Activated CD8-positive, alpha-beta memory T cell treated with anti-CD3 and anti-CD28 coated beads, Interleukin-2, amount 10 ng/mL, durations not matched to agents 7 days and 5 days (primary cell): ENCODE measurements around the gene SEC16A. TPM values are rescaled to one million over a fixed set of nuclear protein-coding genes. Genes with fewer than 3 reads are reported as not detected.

Source experiments
- ATAC-seq: fragments of 150-1000 bp; cut with Tn5 transposase; one replicate; pipeline ENCODE4 v1.10.0; 2021; ENCODE audit warnings: moderate library complexity
- CTCF ChIA-PET: fragments of 350-600 bp; sonication (Branson Sonifier 250); formaldehyde crosslinking; loops from one replicate; lab custom pipeline; 2021; ENCODE audit warnings: antibody characterized with exemption; lab: Charles Lee
- DNase-seq: peaks from one replicate; pipeline ENCODE4 v3.0.0-alpha.2; 2020
- H3K27ac Mint-ChIP-seq: one replicate; pipeline ENCODE4 v1.8.0; 2021; ENCODE audit warnings: mild to moderate bottlenecking, mixed read lengths
- H3K27me3 Mint-ChIP-seq: one replicate; pipeline ENCODE4 v1.8.0; 2021; ENCODE audit warnings: mixed read lengths
- H3K36me3 Mint-ChIP-seq: one replicate; pipeline ENCODE4 v1.8.0; 2021; ENCODE audit warnings: mild to moderate bottlenecking, mixed read lengths
- H3K4me1 Mint-ChIP-seq: one replicate; pipeline ENCODE4 v1.8.0; 2021; ENCODE audit warnings: mixed read lengths
- H3K4me3 Mint-ChIP-seq: one replicate; pipeline ENCODE4 v1.8.0; 2021; ENCODE audit warnings: mild to moderate bottlenecking, moderate library complexity, mixed read lengths
- H3K9me3 Mint-ChIP-seq: one replicate; pipeline ENCODE4 v1.8.0; 2022; ENCODE audit warnings: low read depth, mixed read lengths
- total RNA-seq, 2 experiments: library from RNA; stranded (reverse); gene quantifications; one replicate each; pipeline ENCODE4 v1.2.3, GENCODE V29; 2021

Gene SEC16A
- total RNA-seq, 2 experiments from 2014 or later: 88.0 to 96.7 TPM

DNA sequence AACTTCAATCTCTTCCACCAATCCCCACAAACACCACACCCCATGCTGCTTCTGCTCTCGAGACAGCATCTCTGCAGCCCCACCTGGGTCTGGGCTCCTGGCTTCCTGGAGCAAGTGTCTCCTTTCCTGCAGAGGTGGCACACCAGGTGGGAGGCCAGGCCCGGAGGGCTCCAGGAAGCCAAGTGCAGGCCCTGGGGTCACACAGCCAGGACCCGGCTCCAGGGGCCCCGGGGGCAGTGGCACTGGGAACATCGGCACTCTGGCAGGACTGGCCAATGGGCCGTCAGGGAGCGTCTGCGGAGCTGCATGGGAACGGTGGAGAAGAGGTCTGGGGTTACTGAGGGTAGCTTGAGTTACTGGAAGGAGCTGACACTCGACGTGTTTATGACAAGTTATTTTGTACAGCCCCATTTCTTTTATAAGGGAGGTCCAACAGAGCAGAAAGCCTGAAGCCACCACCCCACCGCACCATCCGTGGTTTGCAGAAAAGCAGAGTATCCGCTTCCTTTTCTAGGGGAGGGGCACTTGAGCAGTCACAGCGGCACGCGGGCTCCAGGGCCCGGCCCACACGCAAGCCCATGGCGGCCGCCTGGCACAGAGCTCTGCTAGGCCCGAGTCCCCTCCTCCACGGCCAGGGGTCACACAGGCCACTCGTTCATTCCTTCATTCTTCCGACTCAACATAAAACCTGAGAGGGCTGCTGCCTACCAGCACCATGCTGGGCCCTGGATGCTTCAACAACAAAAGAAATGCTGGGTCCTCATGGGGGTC is 28.6 kb downstream of the SEC16A start:
- Mint-ChIP-seq H3K9me3 (no peaks in the 10 kb centered on the region), H3K36me3 (peaks cover 48% of the 10 kb centered on the region), H3K4me1 (no peaks in the 10 kb centered on the region), H3K27me3 (no peaks in the 10 kb centered on the region), H3K27ac (no peak overlapping the region), H3K4me3 (no peak overlapping the region)
- DNase-seq (no peak), ATAC-seq (no peak)
- CTCF ChIA-PET: interaction anchor here (1.3 kb wide), 1 partner anchor 13 kb away, joined by 4 read pairs; no protein-coding TSS in a partner anchor

GRCh38 chr9:136453326-136453725 is 29.5 kb downstream of the SEC16A start:
- Mint-ChIP-seq H3K27me3 (no peaks in the 10 kb centered on the region), H3K9me3 (no peaks in the 10 kb centered on the region), H3K36me3 (peaks cover 48% of the 10 kb centered on the region), H3K4me1 (no peaks in the 10 kb centered on the region), H3K4me3 (no peak overlapping the region), H3K27ac (no peak overlapping the region)
- ATAC-seq (no peak), DNase-seq (no peak)
- CTCF ChIA-PET: no interaction called here

- no peaks in the 10 kb centered on the region for H3K4me1 Mint-ChIP-seq
- H3K27me3 Mint-ChIP-seq: no peaks in the 10 kb centered on the region
- ATAC-seq: no peak
- no peaks in the 10 kb centered on the region for H3K9me3 Mint-ChIP-seq
- H3K36me3 Mint-ChIP-seq: peaks cover 51% of the 10 kb centered on the region
- no peak for DNase-seq
- no peak overlapping the region for H3K4me3 Mint-ChIP-seq
- CTCF ChIA-PET: no interaction called here
- no peak overlapping the region for H3K27ac Mint-ChIP-seq
Measured at GRCh38 chr9:136451221-136451877, 31.5 kb downstream of the SEC16A start.

DNA sequence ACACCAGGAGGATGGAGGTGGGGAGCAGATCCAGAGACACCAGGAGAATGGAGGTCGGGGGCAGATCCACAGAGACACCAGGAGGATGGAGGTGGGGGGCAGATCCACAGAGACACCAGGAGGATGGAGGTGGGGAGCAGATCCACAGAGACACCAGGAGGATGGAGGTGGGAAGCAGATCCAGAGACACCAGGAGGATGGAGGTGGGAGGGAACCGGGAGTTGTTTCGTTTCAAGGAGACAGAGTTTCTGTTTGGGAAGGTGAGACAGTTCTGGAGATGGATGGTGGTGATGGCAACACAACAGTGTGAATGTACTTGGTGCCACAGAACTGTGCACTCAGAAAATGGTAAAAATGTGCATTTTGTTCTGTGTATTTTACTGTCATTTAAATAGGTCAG is 34.2 kb downstream of the SEC16A start:
- peaks cover 49% of the 10 kb centered on the region for H3K36me3 Mint-ChIP-seq
- DNase-seq: no peak
- CTCF ChIA-PET: no interaction called here

DNA sequence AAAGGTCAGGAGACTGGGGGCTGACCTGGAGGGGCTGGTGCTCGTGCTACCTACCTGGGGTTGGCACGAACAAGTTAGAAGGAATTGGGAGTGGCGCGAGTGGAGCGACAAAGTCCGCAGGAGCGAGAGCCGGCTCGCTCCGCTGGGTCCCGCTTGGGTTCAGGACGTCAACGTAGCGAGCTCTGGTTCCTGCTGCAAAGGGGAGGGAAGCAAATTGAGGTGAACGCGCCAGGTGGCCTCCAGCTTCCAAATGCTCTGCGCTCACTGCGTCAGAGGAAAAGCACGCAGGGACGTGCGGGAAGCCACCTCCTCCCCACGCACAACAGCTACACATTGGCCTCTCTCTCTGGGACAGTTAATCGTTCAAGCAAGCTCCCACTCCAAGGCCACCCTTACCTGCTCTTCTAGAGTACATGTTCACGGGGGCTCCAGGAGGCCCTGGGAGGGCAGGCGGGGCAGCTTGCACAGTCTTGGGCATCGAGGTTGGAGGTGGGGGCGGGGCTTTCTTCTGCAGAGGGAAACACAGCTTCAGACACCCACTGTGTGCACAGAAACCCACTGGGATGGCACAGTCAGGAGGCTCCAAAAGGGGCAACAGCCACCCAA is 35.6 kb downstream of the SEC16A start:
- H3K4me3 Mint-ChIP-seq: no peak overlapping the region
- H3K9me3 Mint-ChIP-seq: no peaks in the 10 kb centered on the region
- CTCF ChIA-PET: no interaction called here
- no peak for ATAC-seq
- H3K27me3 Mint-ChIP-seq: no peaks in the 10 kb centered on the region
- no peak overlapping the region for H3K27ac Mint-ChIP-seq
- DNase-seq: no peak
- no peaks in the 10 kb centered on the region for H3K4me1 Mint-ChIP-seq
- peaks cover 44% of the 10 kb centered on the region for H3K36me3 Mint-ChIP-seq

More for the DNA sequence above, 34.2 kb downstream of the SEC16A start:
- ATAC-seq: no peak
- no peaks in the 10 kb centered on the region for H3K27me3 Mint-ChIP-seq
- no peak overlapping the region for H3K4me3 Mint-ChIP-seq
- H3K4me1 Mint-ChIP-seq: no peaks in the 10 kb centered on the region
- no peaks in the 10 kb centered on the region for H3K9me3 Mint-ChIP-seq
- no peak overlapping the region for H3K27ac Mint-ChIP-seq

DNA sequence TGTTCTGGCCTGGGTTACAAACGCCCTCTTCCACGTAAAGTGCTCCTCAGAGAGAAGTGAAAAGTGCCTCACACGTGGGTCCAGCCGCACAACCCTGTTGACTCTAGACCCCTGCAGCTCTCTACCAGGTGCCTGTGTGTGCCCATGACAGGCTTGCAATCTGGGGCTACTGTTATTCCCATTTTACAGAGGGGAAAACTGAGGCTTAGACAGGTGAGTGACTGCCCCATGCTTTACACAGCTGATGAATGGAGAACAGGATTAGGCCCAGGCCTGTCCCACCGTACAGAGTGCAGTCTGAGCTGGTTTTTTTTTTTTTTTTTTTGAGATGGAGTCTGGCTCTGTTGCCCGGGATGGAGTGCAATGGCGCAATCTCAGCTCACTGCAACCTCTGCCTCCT is 37.0 kb downstream of the SEC16A start:
- H3K27ac Mint-ChIP-seq: no peak overlapping the region
- no peaks in the 10 kb centered on the region for H3K9me3 Mint-ChIP-seq
- H3K4me1 Mint-ChIP-seq: no peaks in the 10 kb centered on the region
- H3K27me3 Mint-ChIP-seq: no peaks in the 10 kb centered on the region
- peaks cover 45% of the 10 kb centered on the region for H3K36me3 Mint-ChIP-seq
- no peak overlapping the region for H3K4me3 Mint-ChIP-seq
- CTCF ChIA-PET: no interaction called here
- no peak for ATAC-seq
- no peak for DNase-seq

DNA sequence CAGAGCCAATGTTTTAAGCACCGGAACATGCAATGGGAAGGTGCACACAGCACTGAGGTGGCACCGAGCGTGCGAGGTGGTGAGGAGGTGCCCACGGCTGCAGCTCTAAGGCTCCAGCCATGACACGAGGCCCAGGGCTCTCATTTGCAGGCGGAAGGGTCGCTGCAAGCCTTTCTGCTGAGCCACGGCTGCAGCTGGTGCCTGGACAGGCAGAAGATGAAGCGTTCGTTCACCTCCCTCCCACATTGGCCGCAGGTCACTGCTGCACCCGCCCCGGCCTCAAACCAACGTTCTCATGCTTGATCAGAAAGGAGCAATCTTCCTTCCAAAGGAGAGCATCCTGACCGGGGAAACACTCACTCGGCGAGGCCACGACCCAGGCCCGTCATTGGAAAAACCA is 38.7 kb downstream of the SEC16A start:
- no peaks in the 10 kb centered on the region for H3K9me3 Mint-ChIP-seq
- H3K4me1 Mint-ChIP-seq: peaks cover 3% of the 10 kb centered on the region
- H3K36me3 Mint-ChIP-seq: peaks cover 36% of the 10 kb centered on the region
- DNase-seq: no peak
- H3K27me3 Mint-ChIP-seq: no peaks in the 10 kb centered on the region
- H3K4me3 Mint-ChIP-seq: no peak overlapping the region
- ATAC-seq: no peak
- CTCF ChIA-PET: no interaction called here
- H3K27ac Mint-ChIP-seq: no peak overlapping the region

DNA sequence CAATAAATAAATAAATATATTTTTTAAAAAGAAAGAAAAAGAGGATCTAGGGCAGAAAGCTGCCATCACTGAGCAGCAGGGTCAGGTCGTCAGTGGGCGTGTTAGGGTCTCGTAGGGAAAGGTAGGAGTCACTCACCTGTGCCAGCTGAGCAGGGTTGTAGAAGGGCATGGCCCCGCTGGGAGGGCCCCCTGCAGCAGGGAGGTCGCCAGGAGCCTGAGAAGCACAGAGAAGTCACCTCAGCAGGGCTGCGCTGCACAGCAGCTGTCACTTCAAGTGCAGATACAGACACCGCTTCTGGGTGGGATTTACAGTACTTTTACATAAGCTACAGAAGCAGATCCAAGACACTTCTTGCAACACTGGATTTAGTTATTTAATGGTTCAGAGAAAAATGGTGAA is 39.2 kb downstream of the SEC16A start:
- DNase-seq (no peak), ATAC-seq (no peak)
- Mint-ChIP-seq H3K9me3 (no peaks in the 10 kb centered on the region), H3K27ac (no peak overlapping the region), H3K27me3 (no peaks in the 10 kb centered on the region), H3K4me3 (no peak overlapping the region), H3K4me1 (peaks cover 3% of the 10 kb centered on the region), H3K36me3 (peaks cover 34% of the 10 kb centered on the region)
- CTCF ChIA-PET: no interaction called here

DNA sequence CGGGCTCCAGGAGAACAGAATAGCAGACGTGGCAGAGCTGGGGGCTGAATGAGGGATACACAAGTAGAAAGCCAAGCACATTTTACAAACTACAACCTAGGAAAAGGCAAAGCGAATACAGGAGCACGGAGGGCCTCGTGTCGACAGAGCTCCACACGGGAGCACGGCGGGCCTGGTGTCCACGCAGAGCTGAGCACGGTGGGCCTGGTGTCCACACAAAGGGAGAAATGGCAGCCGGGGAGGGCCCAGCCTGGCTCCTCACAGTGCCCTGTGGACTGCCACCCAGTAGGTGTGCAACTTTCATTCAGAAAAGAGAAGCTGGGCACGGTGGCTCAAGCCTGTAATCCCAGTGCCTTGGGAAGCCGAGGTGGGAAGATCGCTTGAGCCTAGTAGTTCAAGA is 39.8 kb downstream of the SEC16A start:
- Mint-ChIP-seq H3K9me3 (no peaks in the 10 kb centered on the region), H3K36me3 (peaks cover 30% of the 10 kb centered on the region), H3K27ac (no peak overlapping the region), H3K27me3 (no peaks in the 10 kb centered on the region), H3K4me1 (peaks cover 7% of the 10 kb centered on the region), H3K4me3 (no peak overlapping the region)
- ATAC-seq: no peak
- no peak for DNase-seq
- CTCF ChIA-PET: interaction anchor here (1.1 to 1.5 kb wide), 2 partner anchors 42 kb away, joined by 3 to 4 read pairs; no protein-coding TSS in a partner anchor

DNA sequence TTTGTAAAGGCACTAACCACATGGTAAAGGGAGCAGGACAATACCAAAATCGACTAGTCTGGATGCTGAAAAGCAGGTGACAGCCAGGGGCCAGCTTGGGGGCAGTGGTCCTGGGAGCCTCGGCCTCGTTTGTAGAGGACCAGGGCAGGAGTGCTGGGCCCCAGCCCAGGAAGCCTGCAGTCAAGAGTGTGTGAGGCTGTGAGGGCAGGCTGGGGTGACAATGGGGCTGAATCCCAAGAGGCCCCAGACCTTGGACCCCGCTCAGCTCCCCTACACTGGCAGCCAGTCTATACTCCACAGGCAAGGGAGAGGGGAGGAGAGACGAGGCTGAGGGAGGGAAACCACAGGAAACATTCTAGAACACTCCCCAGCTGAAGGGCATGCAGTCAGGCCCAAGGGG is 40.6 kb downstream of the SEC16A start:
- peaks cover 25% of the 10 kb centered on the region for H3K36me3 Mint-ChIP-seq
- no peaks in the 10 kb centered on the region for H3K9me3 Mint-ChIP-seq
- peaks cover 15% of the 10 kb centered on the region for H3K4me1 Mint-ChIP-seq
- no peak overlapping the region for H3K4me3 Mint-ChIP-seq
- no peak for ATAC-seq
- no peak for DNase-seq
- H3K27me3 Mint-ChIP-seq: no peaks in the 10 kb centered on the region
- CTCF ChIA-PET: interaction anchor here (1.0 to 1.5 kb wide), 3 partner anchors 16 to 43 kb away, joined by 3 to 4 read pairs (median 3); no protein-coding TSS in a partner anchor
- peak overlapping the region; percentile 57 for H3K27ac Mint-ChIP-seq

GRCh38 chr9:136441681-136442245 is 41.1 kb downstream of the SEC16A start:
- Mint-ChIP-seq H3K4me3 (no peak overlapping the region), H3K36me3 (peaks cover 20% of the 10 kb centered on the region), H3K27ac (no peak overlapping the region), H3K27me3 (no peaks in the 10 kb centered on the region), H3K4me1 (peaks cover 20% of the 10 kb centered on the region), H3K9me3 (no peaks in the 10 kb centered on the region)
- no peak for DNase-seq
- CTCF ChIA-PET: interaction anchor here (1.0 to 1.5 kb wide), 3 partner anchors 17 to 43 kb away, joined by 3 to 4 read pairs (median 3); no protein-coding TSS in a partner anchor
- no peak for ATAC-seq

- Mint-ChIP-seq H3K27ac (no peak overlapping the region), H3K27me3 (no peaks in the 10 kb centered on the region), H3K9me3 (no peaks in the 10 kb centered on the region), H3K36me3 (peaks cover 17% of the 10 kb centered on the region), H3K4me1 (peaks cover 24% of the 10 kb centered on the region), H3K4me3 (no peak overlapping the region)
- DNase-seq: no peak
- CTCF ChIA-PET: interaction anchor here (1.0 to 1.7 kb wide), 3 partner anchors 13 to 18 kb away, joined by 3 to 6 read pairs (median 4); no protein-coding TSS in a partner anchor
- no peak for ATAC-seq
Measured at GRCh38 chr9:136441191-136441680, 41.6 kb downstream of the SEC16A start.
